ENCODE measurements around the gene SYTL4. TPM values are rescaled to one million over a fixed set of nuclear protein-coding genes. Genes with fewer than 3 reads are reported as not detected.

Gene SYTL4
- total RNA-seq: 2.9 and 4.8 TPM in 2 replicates

GRCh38 chrX:100731441-100732281 lies at the start of gene SYTL4:
Gene SYTL4, minus strand, starts transcription at chrX:100732121. Its CDS starts 30,084 bp downstream, at chrX:100702037.

GRCh38 chrX:100643956-100644860 lies 87.7 kb downstream of the SYTL4 start, which contains the start of gene SRPX2:
Gene SRPX2, plus strand, starts transcription at chrX:100644199. Its CDS starts 2,124 bp downstream, at chrX:100646323.

GRCh38 chrX:100636321-100636991 lies 95.5 kb downstream of the SYTL4 start, which contains the start of gene TSPAN6:
Gene TSPAN6, minus strand, starts transcription at chrX:100636806. Its CDS starts 112 bp downstream, at chrX:100636694.

Other genes with a start within 250 kb of the SYTL4 start
- gene TNMD, start 147.2 kb downstream of the SYTL4 start, total RNA-seq: not detected in 2 replicates
- gene TSPAN6, start 95.3 kb downstream of the SYTL4 start, total RNA-seq: 16.8 and 17.3 TPM in 2 replicates
- 31.6 and 44.0 TPM in 2 replicates for gene SRPX2, start 87.9 kb downstream of the SYTL4 start, total RNA-seq
- 10.9 and 14.4 TPM in 2 replicates for gene CSTF2, start 88.3 kb upstream of the SYTL4 start, total RNA-seq
- not detected in 2 replicates for gene NOX1, start 142.2 kb upstream of the SYTL4 start, total RNA-seq
- gene XKRX, start 196.8 kb upstream of the SYTL4 start, total RNA-seq: under 0.01 TPM in 1 of 2 replicates, not detected in the other
- not detected in 2 replicates for gene ARL13A, start 237.6 kb upstream of the SYTL4 start, total RNA-seq

Measured in aortic smooth muscle cell (primary cell).